ENCODE results near the gene TRABD2B.

- TF ChIP-seq CTCF (conservative IDR thresholded peaks at IDR 0.05) (no peak), ZFX (IDR thresholded peaks at IDR 0.05) (no peak)
Measured at GRCh38 chr1:48006264-48006663, 9.1 kb upstream of the TRABD2B start.

Data from C4-2B (cell line).